AG09309 (cell line): Measurements from ENCODE around the gene ADK.

Experiments used
- DNase-seq: peaks from one replicate; pipeline ENCODE4 v3.0.0-alpha.2; 2010; ENCODE audit warnings: low read depth
- H3K4me3 ChIP-seq: 2 replicates; pipeline ENCODE4 v1.5.1; 2011; ENCODE audit warnings: mild to moderate bottlenecking, low read depth, low read length, moderate library complexity; ENCODE audit not compliant: control insufficient read depth
- TF ChIP-seq, protein P1 (sequence below): IDR thresholded peaks from 2 replicates; pipeline ENCODE4 v1.5.1; 2011; ENCODE audit warnings: mild to moderate bottlenecking, low read depth, low read length, inconsistent platforms; ENCODE audit not compliant: insufficient read depth, control insufficient read depth; ENCODE audit errors: missing control alignments

Gene ADK

DNA sequence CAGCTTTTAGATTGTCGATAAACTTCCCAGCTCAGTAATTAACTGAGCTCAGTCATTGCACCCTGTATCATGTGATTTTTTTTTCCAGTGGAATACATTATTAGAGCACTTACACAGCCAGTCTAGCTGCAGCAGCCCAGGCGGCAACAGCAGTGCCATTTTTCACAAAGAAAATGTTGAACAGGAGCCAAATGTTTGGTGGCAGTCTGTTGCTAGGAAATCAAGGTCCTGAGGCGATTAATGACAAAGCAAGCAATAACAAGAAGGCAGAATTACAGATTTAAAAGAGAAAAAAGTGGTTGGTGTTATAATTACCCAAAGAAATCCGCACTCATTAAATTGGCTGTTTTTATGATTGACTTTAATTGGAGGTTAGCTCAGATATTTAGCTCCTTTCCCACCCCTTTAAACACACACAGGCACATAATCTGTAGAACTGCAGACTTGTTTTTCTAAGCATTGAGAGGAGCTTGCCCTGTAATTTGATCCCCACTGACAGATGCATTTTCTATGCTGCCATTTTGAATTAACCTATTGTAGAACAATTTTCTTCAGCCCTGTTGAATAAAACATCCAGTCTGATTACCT is 267.4 kb downstream of the ADK start:
- TF ChIP-seq, protein P1, sequence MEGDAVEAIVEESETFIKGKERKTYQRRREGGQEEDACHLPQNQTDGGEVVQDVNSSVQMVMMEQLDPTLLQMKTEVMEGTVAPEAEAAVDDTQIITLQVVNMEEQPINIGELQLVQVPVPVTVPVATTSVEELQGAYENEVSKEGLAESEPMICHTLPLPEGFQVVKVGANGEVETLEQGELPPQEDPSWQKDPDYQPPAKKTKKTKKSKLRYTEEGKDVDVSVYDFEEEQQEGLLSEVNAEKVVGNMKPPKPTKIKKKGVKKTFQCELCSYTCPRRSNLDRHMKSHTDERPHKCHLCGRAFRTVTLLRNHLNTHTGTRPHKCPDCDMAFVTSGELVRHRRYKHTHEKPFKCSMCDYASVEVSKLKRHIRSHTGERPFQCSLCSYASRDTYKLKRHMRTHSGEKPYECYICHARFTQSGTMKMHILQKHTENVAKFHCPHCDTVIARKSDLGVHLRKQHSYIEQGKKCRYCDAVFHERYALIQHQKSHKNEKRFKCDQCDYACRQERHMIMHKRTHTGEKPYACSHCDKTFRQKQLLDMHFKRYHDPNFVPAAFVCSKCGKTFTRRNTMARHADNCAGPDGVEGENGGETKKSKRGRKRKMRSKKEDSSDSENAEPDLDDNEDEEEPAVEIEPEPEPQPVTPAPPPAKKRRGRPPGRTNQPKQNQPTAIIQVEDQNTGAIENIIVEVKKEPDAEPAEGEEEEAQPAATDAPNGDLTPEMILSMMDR, result no peak
- DNase-seq, result no peak

DNA sequence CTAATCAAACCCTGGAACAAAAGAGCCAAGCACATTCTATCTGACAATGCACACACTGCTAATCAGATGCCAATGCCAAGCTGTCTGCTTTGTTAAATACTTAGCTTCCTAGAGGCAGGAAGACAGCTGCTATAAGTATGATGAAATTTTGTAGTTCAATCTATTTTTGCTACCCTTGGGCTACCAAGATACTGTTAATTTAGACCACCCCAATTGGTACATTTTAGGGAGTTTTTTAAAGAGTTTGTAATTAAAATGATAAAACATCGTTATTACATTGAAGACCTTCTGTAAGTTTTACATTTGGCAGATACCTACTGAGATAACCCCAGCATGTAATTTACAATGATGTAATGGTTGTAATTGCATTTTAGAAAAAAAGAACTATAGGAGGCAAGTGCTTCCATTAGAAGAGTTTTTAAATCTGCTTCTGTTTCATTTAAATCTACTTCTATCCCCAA is 268.5 kb downstream of the ADK start:
- TF ChIP-seq, protein P1, result no peak
- no peak overlapping the region for H3K4me3 ChIP-seq
- no peak for DNase-seq

More for the DNA sequence above, 267.4 kb downstream of the ADK start:
- H3K4me3 ChIP-seq, result no peak overlapping the region

DNA sequence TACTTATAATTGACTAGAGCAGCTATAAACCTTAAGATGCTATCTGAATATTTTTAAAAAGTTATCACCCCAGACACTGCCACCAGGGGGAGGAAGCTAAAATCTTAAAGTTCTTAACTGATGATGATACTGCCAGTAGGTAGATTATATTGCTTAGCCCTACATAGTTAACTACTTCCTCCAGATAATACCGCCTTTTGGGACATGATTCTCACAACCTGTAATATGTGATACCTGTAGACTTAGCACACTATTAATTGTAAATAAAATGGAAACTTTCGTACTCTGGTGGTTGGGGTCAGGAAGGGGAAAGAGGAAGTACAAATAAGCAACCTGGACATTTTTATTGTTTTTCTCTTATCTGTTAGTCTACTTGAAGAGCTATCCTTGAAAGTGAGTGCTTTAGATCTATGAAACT is 268.9 kb downstream of the ADK start:
- TF ChIP-seq, protein P1, result peak; percentile 48
- no peak overlapping the region for H3K4me3 ChIP-seq
- DNase-seq, result no peak

DNA sequence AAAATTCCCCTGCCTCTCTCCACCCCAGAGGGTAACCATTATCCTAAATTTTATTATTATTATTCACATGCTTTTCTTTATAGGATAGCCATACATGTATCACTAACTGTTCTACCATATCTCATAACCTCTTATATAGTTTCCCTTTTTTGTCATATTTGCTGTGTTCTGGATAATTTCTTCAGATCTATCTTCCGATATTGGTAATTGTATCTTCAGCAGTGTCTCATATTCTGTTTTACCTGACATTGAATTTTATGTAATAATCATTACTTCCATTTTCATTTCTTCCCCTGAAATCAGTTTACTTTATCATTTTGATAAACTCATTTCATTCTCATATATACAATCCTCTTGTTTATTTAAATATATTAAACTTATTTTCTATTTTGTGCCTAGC is 273.5 kb downstream of the ADK start:
- H3K4me3 ChIP-seq, result no peak overlapping the region
- TF ChIP-seq, protein P1, result no peak
- no peak for DNase-seq

DNA sequence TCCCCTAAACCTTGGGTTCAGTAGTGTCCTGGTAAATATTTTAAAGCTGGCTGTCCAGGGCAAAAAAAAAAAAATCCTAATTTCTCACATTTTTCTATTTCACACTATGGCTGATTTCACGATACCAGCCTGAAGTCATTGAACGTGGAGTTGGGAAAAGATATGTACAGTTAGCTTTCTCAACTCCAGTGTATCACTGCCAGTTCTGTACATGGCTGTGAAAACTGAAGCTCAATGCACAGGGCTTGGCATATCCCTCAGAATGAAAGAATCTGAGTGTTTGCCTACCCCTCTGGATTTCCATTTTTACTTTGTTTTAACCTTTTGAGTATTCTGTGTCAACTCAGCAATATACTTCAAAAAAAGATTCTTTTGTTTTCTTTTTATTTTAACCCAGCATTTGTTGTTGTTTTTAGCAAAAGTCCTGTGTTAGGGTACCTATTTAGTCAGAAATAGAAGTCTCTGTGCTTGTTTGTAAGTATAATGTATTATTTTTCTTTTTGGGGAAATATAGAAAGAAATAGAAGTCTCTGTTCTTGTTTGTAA is 274.5 kb downstream of the ADK start:
- no peak for DNase-seq
- TF ChIP-seq, protein P1, result no peak
- H3K4me3 ChIP-seq, result no peak overlapping the region

DNA sequence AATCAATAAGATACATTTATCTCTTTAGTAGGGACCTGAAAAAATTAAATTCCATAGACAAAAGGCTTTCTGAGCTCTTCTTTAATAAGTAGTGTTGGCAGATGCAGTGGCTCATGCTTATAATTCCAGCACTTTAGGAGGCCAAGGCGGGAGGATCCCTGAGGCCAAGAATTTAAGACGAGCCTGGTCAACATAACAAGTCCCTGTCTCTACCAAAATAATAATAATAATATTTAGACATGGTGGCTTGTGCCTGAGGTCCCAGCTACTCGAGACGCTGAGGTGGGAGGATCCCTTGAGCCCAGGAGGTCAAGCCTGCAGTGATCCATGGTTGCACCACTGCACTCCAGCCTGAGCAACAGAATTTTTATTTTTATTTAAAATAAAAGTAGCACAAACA is 280.8 kb downstream of the ADK start:
- no peak for DNase-seq
- no peak overlapping the region for H3K4me3 ChIP-seq
- TF ChIP-seq, protein P1, result no peak
